HG02884 (cell line): ENCODE measurements around the gene KIAA0825.
A peak's percentile ranks its signal among the peaks of the same experiment; 100 is the strongest.
"Not testable (repeated sequence)": the region's sequence is repeated elsewhere in the genome, so short reads cannot be mapped to it uniquely, and the experiment has no call there.

ENCODE experiments used
- ATAC-seq: cut with Tn5 transposase; IDR thresholded peaks from one replicate; pipeline ENCODE4 v1.9.1; 2021; ENCODE audit warnings: mild to moderate bottlenecking, moderate library complexity; ENCODE audit not compliant: unreplicated experiment

The KIAA0825 gene

GRCh38 chr5:94388773-94389514 lies 229.5 kb downstream of the KIAA0825 start:
- peak; percentile 10 for ATAC-seq

GRCh38 chr5:94385767-94386166 lies 232.6 kb downstream of the KIAA0825 start:
- no peak for ATAC-seq

- no peak for ATAC-seq
Observed at GRCh38 chr5:94378062-94378461, 240.3 kb downstream of the KIAA0825 start.

- ATAC-seq: no peak
Observed at GRCh38 chr5:94376672-94377345, 241.6 kb downstream of the KIAA0825 start.

- no peak for ATAC-seq
Observed at GRCh38 chr5:94375801-94376200, 242.6 kb downstream of the KIAA0825 start.

- no peak for ATAC-seq
Observed at GRCh38 chr5:94374336-94374735, 244.1 kb downstream of the KIAA0825 start.

GRCh38 chr5:94367900-94368299 lies 250.5 kb downstream of the KIAA0825 start:
- ATAC-seq: no peak

GRCh38 chr5:94366811-94367210 lies 251.6 kb downstream of the KIAA0825 start:
- no peak for ATAC-seq

- ATAC-seq: no peak
Observed at GRCh38 chr5:94362857-94363256, 255.5 kb downstream of the KIAA0825 start.

- ATAC-seq: no peak
Observed at GRCh38 chr5:94361832-94362796, 256.3 kb downstream of the KIAA0825 start.

GRCh38 chr5:94361161-94361560 lies 257.2 kb downstream of the KIAA0825 start:
- ATAC-seq: no peak

- no peak for ATAC-seq
Observed at GRCh38 chr5:94360382-94361130, 257.8 kb downstream of the KIAA0825 start.

GRCh38 chr5:94359880-94360279 lies 258.5 kb downstream of the KIAA0825 start:
- no peak for ATAC-seq

- no peak for ATAC-seq
Observed at GRCh38 chr5:94355811-94356210, 262.6 kb downstream of the KIAA0825 start.

- ATAC-seq: not testable (repeated sequence)
Observed at GRCh38 chr5:94354837-94355485, 263.4 kb downstream of the KIAA0825 start.

- ATAC-seq: no peak
Observed at GRCh38 chr5:94353605-94354004, 264.8 kb downstream of the KIAA0825 start.

- no peak for ATAC-seq
Observed at GRCh38 chr5:94347130-94347529, 271.3 kb downstream of the KIAA0825 start.

- ATAC-seq: no peak
Observed at GRCh38 chr5:94345257-94345656, 273.1 kb downstream of the KIAA0825 start.

- ATAC-seq: no peak
Observed at GRCh38 chr5:94337617-94338016, 280.8 kb downstream of the KIAA0825 start.

GRCh38 chr5:94335936-94336335 lies 282.5 kb downstream of the KIAA0825 start:
- ATAC-seq: no peak
